ENCODE data around the gene KLHL28.

GRCh38 chr14:44944107-44944506 lies 17.6 kb downstream of the KLHL28 start:
- TF ChIP-seq CTCF (IDR thresholded peaks at IDR 0.05; ENCODE audit: insufficient read depth, low read length, poor library complexity, severe bottlenecking) (no peak), EZH2phosphoT487 (conservative IDR thresholded peaks at IDR 0.05; ENCODE audit: low read length) (no peak)
